ENCODE measurements around the gene NOVA1.

- TF ChIP-seq ZBTB21 (CRISPR knock-in tag; IDR thresholded peaks at IDR 0.05; ENCODE audit: borderline replicate concordance): no peak
- no peak for TF ChIP-seq CTCF (IDR thresholded peaks at IDR 0.05)
- TF ChIP-seq ZNF263 (CRISPR knock-in tag; IDR thresholded peaks at IDR 0.05; ENCODE audit: low read depth): no peak
- no peak for TF ChIP-seq ZNF138 (CRISPR knock-in tag; conservative IDR thresholded peaks at IDR 0.05)
- no peak for TF ChIP-seq ZNF121 (CRISPR knock-in tag; IDR thresholded peaks at IDR 0.05)
- no peak for TF ChIP-seq CREB1 (CRISPR knock-in tag; IDR thresholded peaks at IDR 0.05)
- no peak for TF ChIP-seq NR2C2 (CRISPR knock-in tag; IDR thresholded peaks at IDR 0.05)
- no peak for TF ChIP-seq TCF7 (CRISPR knock-in tag; IDR thresholded peaks at IDR 0.05; ENCODE audit: low read depth)
- no peak for TF ChIP-seq PREB (CRISPR knock-in tag; IDR thresholded peaks at IDR 0.05; ENCODE audit: borderline replicate concordance)
- TF ChIP-seq, protein P1, sequence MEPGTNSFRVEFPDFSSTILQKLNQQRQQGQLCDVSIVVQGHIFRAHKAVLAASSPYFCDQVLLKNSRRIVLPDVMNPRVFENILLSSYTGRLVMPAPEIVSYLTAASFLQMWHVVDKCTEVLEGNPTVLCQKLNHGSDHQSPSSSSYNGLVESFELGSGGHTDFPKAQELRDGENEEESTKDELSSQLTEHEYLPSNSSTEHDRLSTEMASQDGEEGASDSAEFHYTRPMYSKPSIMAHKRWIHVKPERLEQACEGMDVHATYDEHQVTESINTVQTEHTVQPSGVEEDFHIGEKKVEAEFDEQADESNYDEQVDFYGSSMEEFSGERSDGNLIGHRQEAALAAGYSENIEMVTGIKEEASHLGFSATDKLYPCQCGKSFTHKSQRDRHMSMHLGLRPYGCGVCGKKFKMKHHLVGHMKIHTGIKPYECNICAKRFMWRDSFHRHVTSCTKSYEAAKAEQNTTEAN (CRISPR knock-in tag; IDR thresholded peaks at IDR 0.05): no peak
- TF ChIP-seq, protein P2, sequence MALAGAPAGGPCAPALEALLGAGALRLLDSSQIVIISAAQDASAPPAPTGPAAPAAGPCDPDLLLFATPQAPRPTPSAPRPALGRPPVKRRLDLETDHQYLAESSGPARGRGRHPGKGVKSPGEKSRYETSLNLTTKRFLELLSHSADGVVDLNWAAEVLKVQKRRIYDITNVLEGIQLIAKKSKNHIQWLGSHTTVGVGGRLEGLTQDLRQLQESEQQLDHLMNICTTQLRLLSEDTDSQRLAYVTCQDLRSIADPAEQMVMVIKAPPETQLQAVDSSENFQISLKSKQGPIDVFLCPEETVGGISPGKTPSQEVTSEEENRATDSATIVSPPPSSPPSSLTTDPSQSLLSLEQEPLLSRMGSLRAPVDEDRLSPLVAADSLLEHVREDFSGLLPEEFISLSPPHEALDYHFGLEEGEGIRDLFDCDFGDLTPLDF (CRISPR knock-in tag; IDR thresholded peaks at IDR 0.05): no peak
Measured at GRCh38 chr14:26499546-26499945, 98.3 kb downstream of the NOVA1 start.

All from WTC11 (cell line).